NCI-H446 treated with DMSO at 0.1 percent for 48 hours (cell line): ENCODE measurements around the gene PLXNA4.

Source experiments
- DNase-seq: peaks from one replicate; lab custom pipeline; 2025; lab: John Stamatoyannopoulos, UW

PLXNA4 gene

DNA sequence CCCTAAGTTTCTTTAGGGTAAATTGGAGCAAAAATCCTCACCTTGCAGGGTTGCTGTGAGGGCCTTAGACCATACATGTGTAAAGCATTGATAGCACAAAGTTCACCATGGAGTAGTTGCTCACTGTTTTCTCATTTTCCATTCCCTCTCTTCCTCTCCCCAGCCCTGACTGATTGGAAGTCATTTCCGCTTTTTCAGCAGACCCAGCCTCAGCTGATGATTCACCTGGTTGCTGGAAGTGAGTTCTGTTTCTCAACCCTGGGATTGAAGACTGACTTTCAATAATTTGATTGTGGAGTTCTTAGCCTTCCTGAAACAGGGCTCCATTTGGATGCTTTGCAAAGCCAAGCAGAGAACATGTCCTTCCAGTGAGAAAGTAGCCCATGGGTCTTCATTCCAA, 107.0 kb downstream of the PLXNA4 start:
- DNase-seq = no peak

- DNase-seq = no peak
These were observed 109.9 kb downstream of the PLXNA4 start for GRCh38 chr7:132466367-132466766.

- DNase-seq = no peak
These were observed 110.8 kb downstream of the PLXNA4 start for GRCh38 chr7:132465516-132465915.

- DNase-seq = peak; percentile 26
These were observed 111.5 kb downstream of the PLXNA4 start for GRCh38 chr7:132464740-132465139.

DNA sequence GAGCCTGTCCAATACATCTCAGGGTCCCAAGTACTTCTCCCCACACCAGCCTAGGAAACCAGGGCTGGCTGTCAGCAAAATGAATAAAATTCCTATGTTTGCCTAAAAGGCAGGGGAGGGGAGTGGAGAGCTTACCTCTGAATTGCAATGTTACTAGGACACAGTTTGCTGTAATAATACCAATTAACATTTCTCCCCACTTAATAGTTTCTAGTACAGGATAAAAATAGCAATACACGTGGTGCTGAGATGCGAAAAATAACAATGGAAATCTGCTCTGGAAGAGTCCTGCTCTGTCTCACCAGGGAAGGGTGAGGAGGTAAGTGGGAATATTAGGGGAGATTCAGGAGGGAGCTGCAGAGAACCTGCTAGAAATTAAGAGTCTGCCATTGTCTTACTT, 112.3 kb downstream of the PLXNA4 start:
- no peak for DNase-seq

- DNase-seq = no peak
These were observed 113.8 kb downstream of the PLXNA4 start for GRCh38 chr7:132462478-132462877.

GRCh38 chr7:132461032-132461592, 115.2 kb downstream of the PLXNA4 start:
- DNase-seq = no peak

DNA sequence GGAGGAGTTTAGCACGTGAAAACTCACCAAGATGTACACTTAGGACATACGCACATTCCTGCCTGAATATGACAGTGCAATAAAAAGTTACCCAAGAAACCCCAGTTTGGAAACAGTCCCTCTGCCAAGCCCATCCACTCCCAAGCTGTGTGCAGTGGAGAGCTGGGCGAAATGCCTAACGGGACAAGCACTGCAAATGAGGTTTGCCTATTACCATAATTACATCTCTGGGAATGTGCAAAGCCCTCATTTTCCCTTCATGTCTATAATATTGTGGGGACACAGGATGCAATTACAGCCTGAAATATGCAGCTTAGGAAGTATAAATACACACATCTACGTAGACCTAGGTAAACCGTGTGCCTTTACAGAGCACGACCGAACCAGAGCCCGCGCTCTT, 117.5 kb downstream of the PLXNA4 start:
- no peak for DNase-seq

DNA sequence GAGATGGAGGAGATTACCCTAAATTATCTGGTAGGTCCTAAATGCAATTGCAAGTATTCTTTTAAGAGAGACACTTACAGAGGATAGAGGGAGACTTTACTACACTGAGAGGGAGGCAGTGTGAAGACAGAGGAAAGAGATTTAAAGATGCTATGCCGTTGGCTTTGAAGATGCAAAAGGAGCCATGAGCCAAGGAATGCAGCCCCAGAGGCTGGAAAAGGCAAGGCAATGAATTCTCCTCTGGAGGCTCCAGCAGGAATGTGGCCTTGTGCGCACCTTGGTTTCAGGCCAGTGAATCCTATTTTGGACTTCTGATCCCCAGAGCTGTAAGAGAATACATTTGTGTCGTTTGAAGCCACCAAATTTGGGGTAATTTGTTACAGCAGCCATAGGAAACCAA, 118.6 kb downstream of the PLXNA4 start:
- DNase-seq = no peak

DNA sequence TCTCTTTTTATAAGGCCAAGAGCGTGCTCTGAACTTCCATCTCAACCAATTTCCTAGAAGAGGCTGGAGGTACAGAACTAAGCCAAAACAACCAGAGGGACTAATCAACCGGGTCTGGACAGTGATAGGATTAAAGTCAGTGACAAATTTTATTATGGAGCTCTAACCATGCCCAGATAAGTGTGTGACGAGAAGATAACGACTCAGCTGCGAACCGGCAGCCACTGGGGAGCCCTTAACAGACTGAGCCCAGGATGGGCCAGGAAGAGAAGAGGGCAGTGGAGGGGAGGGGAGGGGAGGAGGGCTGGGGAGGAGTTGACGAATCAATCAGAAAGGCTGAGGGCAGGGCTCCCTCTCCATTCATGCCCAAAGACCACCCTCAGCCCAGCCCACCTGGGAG, 119.9 kb downstream of the PLXNA4 start:
- DNase-seq = no peak

- no peak for DNase-seq
These were observed 120.9 kb downstream of the PLXNA4 start for GRCh38 chr7:132455378-132455777.

DNA sequence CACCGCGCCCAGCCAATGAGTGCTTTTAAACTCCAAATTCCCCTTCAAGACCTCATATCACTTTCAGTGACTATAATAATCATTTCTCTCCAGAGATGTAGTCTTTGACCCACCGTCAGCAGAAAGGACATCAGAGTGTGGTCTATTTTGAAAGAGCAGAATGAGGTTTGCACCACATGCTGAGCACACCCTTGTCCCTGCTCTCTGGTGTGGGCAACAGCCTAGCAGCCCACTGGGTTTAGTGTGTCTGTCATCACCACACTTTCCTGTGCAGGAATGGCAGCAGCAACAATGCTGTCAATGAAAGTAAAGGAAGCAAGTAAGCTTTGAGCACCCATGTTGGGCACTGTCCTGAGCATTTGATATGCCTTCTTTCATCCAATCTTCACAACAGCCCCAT, 122.4 kb downstream of the PLXNA4 start:
- no peak for DNase-seq

GRCh38 chr7:132451161-132451560, 125.1 kb downstream of the PLXNA4 start:
- no peak for DNase-seq

GRCh38 chr7:132450696-132451095, 125.6 kb downstream of the PLXNA4 start:
- DNase-seq = no peak

GRCh38 chr7:132450188-132450587, 126.1 kb downstream of the PLXNA4 start:
- no peak for DNase-seq

GRCh38 chr7:132446666-132447278, 129.5 kb downstream of the PLXNA4 start:
- DNase-seq = no peak

DNA sequence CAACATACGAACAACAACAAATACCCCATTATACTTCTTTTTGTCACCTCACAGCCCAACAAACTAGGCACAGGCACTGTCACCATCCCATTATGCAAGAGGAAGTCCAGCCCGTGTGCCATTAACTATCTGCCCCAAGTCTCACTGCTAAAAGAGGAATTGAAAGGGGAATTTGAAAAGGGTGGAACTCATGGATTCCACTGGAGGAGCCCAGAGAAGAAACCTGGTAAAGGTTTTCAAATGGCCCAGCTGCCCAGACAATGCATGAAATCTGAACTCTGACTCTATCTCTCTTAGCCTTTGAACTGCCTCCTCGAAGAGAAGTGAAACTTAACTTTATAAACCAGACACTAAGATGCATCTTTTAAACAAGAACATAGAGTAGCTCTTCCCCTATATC, 130.0 kb downstream of the PLXNA4 start:
- no peak for DNase-seq

- no peak for DNase-seq
These were observed 132.3 kb downstream of the PLXNA4 start for GRCh38 chr7:132443761-132444520.

DNA sequence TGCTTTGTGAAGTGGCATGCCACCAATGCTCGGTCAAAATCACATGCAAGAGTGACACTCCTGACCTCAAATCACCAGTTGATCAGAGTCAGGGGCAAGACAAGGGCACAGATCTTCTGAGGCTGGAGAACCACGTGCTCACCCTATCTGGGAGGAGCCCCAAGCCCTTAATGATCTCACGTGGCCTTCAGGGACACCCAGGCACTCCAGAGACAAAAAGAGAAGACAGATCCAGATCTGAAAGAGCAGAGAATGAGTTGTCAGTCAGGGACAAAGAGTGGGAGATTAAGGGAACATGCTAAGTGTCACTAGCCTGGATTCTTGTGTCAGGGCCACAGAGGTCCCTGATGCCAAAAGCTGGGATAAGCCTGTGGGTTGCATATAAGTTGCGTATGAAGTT, 134.3 kb downstream of the PLXNA4 start:
- no peak for DNase-seq

DNA sequence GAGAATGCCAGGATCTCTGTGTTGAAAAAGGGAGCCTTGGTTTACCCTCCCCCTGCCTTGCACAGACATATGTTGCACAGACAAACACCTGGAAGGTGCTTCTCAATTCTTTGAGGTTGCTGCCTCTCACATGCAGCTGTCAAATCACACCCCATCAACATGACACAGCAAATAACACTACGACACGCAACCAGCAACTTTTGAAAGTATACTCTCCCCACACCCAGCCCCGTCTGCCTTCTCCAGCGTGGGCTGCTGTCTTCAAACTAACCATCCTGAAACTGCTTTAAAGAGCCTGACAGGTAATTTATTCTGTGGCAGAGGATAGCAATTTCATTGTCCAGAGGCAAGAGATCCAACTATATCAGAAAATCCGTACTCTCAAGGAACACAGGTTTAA, 136.1 kb downstream of the PLXNA4 start:
- DNase-seq = no peak

- DNase-seq = no peak
These were observed 137.3 kb downstream of the PLXNA4 start for GRCh38 chr7:132438926-132439325.

DNA sequence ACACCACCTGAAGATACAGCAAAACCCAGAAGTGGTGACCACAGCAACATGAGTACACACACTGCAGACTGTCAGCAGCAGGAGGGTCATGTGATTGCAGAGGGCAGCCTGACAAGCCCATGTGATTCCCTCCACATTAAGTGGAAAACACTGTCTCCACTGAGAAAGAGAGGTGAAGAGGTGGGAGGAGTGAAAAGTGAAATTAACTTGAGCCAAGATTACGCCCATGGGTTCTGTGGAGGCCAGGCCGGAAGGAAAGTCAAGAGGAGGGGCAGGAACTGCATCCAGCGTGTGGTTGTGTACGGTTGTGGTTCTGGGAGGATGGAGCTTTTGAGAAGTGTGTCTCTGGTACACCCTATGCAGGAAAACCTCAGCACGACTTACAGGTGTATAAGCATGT, 138.5 kb downstream of the PLXNA4 start:
- DNase-seq = no peak

DNA sequence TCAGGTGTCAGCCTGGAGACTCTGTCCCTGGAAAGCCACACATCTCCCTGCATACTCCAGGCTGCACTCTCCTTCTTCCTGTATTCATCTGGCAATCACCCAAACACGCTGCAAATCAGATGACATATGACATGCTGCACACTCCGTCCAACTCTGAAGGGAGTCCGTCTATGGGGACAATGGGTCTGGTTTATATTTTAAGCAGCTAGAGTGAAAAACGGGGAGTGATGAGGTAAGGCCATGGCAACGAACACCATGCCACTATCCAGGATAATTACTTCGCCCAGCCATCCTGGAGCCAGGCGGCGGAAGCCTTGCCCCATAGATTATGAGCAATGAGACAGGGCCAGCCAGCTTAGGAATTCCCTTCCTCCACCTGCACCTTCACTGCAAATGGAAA, 140.1 kb downstream of the PLXNA4 start:
- DNase-seq = peak; percentile 67
